GM18499 (cell line): ENCODE measurements around the gene SLC18A3.

Experiments
- ATAC-seq: cut with Tn5 transposase; IDR thresholded peaks from one replicate; pipeline ENCODE4 v1.9.1; 2021; ENCODE audit warnings: moderate number of reproducible peaks; ENCODE audit not compliant: insufficient read depth, unreplicated experiment

Gene SLC18A3

DNA sequence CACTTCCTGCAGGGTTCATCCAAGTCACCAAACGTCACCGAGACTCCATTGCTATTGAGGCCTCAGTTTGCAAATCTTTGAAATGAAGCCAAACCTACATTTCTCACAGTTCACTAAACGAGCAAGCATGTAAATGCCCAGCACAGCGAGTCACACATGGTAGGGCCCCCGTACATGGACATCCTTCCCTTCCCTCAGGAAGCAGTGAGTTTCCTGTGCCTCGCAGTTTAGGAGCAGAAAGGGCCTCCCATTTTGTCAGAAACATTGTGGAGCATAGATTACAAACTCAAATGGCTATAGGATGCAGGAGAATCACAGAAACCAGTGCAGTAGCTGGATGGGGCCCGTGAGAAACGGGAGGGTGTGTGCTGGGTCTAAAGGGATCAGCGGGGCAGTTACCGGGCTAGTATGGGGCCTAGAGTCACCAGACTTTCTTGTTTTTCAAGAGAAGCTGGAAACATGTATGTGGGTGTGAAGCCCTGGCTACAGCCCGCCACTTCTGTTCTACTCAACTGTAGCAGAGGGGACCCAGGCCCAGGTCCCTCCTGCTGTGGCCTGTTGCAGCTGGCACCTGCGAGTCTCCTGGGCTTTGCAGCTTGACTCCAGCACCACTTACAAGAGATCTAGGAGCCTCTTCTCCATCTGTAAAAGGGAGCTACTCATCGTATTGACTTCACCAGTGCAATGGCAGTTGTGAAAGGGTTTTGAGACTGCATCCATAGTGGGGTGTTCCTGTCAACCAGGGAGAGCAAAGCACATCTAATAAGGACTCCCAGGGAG lies 14.2 kb upstream of the SLC18A3 start:
- ATAC-seq, result no peak

DNA sequence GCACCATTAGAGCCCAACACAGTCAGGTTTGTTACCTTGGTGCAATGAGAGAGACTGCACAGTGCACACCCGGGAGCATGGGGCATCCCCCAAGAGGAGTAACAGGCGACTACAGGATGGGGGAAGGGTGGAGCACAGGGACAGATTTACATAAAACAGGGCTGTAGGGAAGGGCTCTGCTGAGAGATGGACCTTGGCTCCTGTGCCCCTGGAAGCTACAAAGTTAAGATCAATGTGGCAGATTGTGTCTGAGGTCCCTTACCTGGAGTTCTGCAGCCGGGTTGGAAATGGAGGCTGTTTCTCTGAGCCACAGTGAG lies 13.7 kb upstream of the SLC18A3 start:
- no peak for ATAC-seq

DNA sequence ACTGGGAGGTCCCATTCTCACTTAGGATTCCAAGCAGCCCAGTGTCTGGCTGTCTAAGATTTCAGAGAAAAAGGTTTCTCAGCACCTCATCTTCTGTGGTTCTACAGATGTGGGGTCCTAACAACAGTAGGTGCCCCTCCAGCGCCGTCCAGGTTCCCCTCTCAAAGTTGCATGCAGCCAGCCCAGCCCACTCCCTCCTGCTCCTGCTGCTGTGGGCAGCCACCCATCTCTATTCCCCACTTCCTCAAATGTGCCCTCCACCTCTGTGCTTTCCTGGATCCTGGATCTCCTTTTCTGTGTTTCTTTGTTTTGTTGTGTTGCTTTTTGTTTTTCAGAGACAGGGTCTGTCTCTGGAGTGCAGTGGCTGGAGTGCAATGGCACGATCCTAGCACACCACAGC lies 13.3 kb upstream of the SLC18A3 start:
- no peak for ATAC-seq

DNA sequence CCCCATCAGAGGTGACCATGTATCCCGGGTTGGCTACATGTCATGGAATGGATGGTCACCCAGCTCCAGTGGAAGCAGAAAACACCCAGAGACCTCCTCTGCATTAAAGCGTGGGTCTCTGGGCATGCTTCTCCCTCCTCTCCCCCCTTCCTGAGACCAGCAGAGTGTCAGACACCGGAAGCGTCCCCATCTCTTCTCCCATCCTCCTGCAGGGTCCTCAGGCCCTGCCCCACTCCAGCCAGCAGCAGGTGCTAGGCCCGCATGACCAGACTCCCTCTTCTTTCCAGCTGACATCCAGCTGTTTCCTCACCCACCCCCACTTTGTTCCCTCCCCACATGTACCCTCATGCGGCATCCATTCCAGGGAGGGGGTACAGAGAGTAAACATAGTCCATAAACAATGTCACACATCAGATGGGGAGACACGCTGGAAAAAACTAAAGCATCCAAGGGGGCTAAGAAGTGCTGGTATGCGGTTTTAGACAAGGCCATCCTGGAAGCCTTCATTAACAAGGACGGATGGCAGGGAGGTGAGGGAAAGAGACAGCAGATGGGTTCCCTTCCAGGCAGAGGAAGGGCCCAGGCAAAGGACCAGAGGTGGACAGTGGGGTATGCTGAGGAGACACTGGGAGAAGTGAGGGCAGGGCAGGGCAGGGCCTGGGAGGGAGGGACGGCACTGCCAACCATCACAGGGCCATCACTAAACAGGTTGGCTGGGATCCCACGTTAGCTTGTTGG lies 12.5 kb upstream of the SLC18A3 start:
- no peak for ATAC-seq

DNA sequence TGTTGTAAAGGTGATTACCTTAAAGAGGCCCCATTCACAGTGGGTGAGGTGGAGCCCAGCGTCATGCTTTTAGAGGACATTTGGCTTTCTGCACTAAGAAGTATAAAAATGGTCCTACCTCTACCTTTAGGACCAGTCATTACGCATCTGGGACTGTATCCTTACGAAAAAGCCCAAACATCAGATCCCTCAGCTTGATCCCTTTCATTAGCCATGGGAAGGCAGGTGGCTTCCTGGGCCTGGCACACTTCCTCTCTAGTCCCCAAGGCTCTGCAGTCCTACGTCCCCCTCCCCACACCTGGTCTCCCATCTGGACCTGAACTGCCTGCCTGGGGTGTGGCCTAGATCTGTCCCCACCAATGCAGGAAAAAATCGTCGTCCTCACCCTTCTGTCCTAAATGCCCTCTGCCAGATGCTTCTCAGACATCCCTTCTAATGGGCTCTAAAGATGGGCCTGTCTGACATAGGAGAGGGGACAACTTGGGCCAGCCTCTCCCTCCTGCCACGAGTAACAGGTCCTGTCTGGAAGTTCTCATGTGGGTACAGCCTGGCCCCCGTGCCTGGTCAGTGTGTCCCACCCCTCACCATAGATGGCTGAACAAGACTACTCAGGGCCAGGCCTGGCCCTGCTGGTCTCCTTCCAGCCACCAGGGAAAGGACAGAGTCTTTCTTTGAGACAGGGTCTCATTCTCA lies 11.8 kb upstream of the SLC18A3 start:
- ATAC-seq, result no peak

DNA sequence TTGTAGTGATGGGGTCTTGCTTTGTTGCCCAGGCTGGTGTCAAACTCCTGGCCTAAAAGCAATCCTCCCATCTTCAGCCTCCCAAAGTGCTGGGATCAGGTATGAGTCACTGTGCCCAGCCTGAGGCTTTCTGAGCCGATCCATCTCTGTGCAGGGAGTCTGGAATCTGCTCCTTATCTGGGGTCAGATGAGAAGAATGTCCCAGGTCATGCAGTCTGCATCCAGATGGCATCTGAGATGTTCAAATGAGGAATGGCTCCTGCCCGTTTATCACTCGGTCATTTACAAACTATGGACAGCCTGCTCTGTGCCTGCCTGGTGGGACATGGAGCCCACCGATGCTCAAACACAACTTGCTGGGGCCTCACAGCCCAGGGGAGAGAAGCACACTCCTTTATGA lies 11.1 kb upstream of the SLC18A3 start:
- no peak for ATAC-seq

DNA sequence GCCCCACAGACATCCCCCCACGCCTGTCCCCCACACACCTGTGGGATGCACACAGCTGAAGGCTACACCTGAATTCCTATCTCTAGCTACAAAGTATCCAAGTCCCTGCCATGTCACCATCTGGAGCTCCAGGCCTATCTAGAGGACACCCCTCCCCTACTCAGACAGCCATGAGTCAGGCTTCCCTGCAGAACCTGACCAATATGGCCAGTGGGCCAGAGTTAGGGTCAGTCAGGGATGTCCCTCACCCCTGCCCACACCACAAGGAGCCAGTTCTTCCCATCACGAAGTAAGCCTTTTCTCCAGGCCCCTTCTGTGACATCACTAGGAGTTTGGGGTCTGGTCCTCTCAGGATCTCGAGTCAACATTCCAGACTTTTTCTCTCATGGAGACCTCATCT lies 10.6 kb upstream of the SLC18A3 start:
- no peak for ATAC-seq

DNA sequence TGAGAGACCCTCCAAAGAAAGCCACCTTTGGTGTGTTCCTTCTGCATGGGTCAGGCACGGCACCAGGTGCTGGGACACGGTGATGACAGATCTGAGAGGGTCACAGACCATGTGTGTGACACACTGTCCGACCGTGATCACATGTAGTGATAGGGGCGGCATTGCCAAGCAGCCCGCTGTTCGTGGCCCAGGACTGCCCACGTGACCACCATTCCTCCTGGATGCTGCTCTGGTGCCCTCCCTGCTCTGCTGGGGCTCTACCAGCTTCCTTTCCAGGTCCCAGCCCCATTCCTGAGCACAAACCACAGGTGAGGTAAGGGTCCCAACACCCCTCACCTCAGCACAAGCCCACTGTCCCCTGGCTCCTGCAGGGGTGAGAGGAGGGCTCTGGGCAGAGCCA lies 10.1 kb upstream of the SLC18A3 start:
- ATAC-seq, result no peak

DNA sequence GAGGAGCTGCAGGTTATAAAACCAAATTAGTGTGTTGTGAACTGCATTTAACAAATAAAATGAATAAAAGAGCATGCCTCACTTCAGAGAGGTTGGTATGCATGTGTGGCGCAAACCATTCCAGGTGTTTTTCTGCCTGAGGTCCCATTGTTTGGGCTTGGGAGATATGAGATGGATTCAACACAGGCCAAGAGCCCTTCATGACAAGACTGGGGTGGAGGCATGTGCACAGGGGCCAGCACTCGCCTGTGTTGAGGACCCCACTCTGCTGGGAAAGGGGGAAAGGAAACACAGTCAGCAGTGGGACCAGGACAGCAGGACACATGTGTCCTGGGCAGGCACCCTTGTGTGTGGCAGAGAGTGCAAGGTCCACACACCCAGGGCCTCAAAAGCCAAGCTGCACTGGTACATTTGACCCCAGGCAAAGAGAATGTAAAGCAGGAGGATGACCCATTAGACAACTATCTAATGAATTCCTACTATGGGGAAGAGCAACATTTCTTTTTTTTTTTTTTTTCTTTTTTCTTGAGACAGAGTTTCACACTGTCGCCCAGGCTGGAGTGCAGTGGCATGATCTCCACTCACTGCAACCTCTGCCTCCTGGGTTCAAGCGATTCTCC lies 9.2 kb upstream of the SLC18A3 start:
- ATAC-seq, result no peak

DNA sequence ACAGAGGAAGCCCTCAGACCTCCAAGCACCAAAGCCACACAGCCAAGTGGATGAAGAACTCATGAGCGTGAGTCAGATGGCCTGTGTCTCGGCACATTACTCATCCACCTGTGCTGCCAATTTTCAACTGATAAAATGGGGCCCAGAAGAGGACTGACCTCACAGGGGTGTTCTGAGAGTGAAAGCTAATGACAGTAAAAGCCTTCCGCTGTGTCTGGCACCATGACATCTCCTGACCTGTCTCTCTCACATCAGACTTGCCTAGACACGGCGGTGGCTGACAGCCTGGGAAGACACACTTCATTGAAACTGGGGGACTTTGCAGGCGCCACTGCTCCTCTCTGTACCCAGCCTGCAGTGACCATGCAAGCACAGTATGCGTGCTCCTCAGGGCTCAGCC lies 8.3 kb upstream of the SLC18A3 start:
- ATAC-seq, result no peak

DNA sequence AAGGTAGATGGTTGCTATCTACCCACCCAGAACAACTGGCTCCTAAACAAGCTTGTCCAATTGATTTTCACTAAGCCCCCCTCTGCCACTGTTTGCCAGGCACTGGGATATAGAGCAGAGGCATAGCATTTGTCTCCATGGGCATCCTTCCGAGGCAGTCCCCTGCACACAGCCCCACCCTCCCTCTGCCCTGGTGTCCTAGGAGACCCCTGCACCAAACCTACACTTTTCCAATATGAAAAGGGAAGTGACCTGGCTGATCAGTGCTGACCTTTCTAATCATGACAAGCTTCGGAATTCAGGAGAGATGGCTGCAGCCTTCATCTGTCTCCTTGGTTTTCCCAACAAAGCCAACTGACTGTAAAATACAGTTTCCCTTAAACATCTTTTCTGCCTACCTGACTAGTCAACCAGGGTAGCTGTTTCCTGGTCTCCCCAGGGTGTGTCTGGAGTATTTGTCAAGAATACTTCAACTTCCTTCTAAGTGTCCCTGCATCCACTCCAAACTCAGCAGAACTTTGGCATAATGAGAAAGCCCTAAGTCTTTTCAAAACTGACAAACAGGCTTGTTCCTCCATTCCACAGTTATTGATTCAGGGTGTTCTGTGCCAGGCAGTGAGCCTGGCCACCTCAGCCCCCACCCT lies 7.6 kb upstream of the SLC18A3 start:
- no peak for ATAC-seq

DNA sequence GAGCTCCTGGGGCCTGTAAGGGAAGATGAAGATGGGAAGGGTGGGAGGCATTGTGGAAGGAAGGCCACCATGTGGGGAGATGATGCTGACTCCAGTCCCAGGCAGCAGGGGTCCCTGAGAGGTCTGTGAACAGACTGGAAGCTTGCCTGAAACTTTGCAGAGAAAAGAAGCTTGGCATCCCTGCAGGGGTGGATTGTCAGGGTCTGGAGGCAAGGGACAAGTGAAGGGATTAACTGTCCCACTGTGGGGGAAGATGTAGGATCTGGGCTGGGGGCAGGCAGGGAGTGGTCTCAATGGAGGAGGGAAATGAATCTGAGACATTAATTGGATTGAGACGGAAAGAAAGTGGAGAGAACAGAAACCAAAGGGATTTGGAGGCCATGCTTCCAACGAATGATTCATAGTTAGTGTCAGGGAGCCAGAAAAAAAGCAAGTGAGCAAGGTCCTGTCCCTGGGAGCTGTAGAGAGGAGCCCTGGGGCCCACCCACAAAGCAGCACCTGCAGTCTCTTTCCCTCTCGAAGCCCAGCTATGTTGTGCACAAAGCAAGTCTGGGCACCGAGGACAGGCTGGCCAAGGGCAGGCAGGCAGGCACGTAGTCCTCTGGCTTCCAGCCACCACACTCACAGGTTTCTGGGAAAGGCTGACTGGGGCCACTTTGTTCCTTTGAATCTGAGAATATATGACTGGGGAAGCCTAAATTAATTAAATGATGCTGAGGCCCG lies 4.7 kb upstream of the SLC18A3 start:
- ATAC-seq, result no peak

DNA sequence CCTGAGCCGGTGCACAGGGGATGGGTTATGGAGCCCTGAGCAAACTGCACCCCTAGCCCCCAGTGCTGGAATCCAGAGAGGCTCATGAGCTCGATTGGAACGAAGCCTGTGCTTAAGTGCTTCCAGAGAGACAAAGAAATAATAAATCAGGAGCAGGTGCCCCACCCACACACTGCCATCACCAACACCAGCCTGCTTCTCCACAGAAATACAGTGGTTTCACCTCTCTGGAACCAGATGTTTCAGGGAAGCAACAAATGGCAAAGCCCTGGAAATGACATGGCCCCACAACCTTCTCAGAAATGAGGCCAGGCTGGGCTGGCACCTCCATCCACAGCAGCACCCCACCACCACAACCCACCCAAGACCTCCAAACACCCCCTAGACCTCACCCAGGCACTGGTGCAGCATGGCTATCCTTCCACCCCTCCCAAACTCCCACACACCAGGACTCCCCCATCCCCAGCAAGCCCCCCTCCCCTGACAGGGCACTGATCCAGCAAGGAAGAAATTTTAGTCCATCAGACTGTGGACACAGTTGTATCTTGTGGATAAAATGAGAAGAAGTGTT lies 4.1 kb upstream of the SLC18A3 start:
- ATAC-seq, result no peak

DNA sequence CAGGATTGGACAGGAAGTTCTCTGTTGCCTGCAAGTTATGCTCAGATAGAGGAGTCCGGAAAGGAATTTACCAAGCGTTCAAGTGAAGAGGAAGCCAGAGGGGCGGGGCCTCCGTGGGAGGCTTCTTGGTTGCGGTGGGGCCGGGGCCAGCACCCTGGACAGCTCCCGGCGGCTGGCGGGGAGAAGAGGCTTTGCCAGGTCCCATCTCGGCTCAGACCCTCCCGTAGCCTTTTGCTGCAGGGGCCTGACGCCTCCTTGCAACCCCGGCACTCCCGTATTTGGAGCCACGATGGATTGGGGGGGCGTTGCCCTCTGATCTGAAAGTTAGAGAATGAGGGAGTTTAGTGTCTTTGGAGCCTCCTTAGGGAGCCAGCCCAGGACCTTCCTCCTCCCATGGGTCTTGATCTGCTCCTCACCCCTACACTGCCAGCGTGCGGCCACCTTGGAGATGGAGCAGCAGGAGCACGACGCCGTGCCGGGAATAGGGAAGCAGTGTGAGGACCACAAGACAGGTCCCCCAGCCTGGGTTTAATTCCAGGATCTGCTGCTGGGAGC lies 3.1 kb upstream of the SLC18A3 start:
- ATAC-seq, result no peak

DNA sequence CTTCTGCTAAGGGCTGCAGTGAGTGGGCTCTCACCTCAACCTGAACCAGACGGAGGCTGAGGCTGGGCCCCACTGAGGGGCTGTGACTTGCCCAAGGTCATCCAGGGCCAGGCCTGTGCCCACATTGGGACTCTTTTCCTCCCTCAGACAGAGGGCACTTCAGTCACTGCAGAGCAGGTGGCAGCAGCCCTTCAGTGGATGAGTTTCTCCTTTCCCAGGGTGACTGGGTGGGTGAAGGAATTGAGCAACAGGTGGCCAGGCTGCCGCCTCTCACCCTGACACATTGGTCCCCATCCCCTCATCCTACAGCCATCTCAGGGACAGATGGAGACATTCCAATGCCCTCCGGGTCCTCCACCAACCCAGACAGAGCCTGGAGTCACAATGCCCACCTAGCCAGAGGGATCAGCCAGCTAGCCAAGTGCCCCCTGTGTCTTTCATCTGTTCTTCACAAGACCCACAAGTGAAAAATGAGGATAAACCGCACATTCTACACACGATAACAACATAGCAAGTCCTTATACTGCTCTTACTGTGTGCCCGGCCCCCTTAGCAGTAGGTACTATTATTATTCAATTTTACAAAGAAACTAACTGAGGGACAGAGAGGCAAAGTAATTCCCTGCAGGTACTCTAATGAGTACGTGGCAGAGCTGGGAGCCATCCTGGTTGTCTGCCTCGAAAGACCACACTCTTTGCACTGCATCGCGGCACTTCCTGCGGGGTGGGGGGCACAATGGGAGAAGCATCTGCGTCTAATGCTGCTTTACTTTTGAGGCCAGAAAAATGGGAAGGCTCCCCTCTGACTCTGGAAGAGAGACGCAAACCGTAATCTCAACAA lies 1.7 kb upstream of the SLC18A3 start:
- no peak for ATAC-seq

DNA sequence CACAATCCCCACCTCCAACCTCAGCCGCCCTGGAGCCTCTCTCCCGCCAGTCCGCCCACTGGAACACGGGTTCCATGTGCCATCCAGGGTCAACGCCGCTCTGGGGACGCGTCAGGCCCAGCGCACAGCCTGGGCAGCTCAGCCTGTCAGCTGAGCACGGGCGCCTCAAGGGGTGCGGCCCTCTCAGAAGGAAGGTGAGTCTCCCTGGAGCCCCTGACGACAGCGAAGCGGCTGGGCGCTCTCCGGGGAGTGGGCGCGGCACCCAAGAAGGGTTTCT lies 1.2 kb upstream of the SLC18A3 start:
- no peak for ATAC-seq

DNA sequence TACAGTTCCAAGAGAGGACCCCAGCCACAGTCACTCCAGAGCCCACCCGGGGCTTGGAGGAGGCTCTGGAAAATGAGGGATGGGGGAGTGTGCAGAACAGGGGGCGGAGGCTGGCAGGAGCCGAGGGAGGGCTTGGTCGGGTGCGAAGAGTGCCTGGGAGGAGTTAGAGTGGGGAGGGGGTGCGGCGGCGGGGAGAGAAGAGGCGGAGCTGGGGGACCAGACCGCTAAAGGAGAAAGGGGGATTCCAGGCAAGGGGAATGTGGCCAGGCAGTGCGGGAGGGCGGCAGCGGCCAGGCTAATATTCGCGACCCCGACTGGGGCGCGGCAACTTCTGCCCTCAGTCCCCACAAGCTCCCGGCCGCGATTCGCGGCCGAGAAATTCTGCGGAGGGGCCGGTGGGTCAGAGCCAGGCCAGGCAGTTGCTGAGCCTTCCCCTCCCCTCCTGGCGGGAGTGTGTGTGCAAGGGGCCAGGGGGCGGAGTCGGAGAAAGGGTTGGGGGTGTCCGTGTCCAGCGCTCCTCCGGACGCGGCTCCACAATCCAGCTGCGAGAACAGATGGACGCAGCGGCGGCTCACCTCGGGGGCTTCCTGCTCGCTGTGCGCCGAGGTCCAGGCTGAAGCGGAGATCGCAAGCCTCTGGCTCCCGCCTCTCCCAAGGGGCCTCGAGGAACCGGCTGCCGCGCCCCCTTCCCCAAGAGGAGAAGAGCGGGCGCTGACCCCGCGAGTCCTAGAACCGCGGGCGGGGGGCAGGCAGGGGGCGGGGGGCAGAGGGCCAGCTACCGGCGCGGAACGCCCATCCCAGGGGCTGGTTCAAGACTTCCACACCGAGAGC lies 612 bp upstream of the SLC18A3 start:
- no peak for ATAC-seq
